ENCODE data around the gene MCM10.

- TF ChIP-seq CTCF (conservative IDR thresholded peaks at IDR 0.05 in 1 of 2, IDR thresholded peaks at IDR 0.05 in 1 of 2; ENCODE audit: extremely low read depth in 1 of 2, insufficient read depth in 1 of 2, low read depth in 1 of 2, low read length in 2 of 2): no peak
- no peak for TF ChIP-seq EZH2 (IDR thresholded peaks at IDR 0.05; ENCODE audit: borderline replicate concordance, low read length)
These were observed 95.3 kb downstream of the MCM10 start for GRCh38 chr10:13256627-13257026.
